Activated CD4-positive, alpha-beta T cell treated with anti-CD3 and anti-CD28 coated beads for 36 hours (primary cell): Measurements from ENCODE around the gene PKIB. TPM values are rescaled to one million over a fixed set of nuclear protein-coding genes. Genes with fewer than 3 reads are reported as not detected.

Source experiments
- ATAC-seq: fragments of 200-7000 bp; cut with Tn5 transposase; one replicate; pipeline ENCODE4 v1.10.0; 2021; ENCODE audit warnings: mild to moderate bottlenecking, moderate library complexity
- CTCF ChIA-PET: fragments of 350-600 bp; sonication (Branson Sonifier 250); formaldehyde crosslinking; loops from one replicate; lab custom pipeline; 2021; ENCODE audit warnings: antibody characterized with exemption; lab: Charles Lee
- POLR2A ChIA-PET: fragments of 350-600 bp; sonication (Branson Sonifier 250); formaldehyde crosslinking; loops from one replicate; lab custom pipeline; 2021; ENCODE audit warnings: antibody characterized with exemption, inconsistent platforms; lab: Charles Lee
- DNase-seq: peaks from one replicate; pipeline ENCODE4 v3.0.0-alpha.2; 2020
- H3K27ac Mint-ChIP-seq: one replicate; pipeline ENCODE4 v1.8.0; 2021; ENCODE audit warnings: mixed read lengths
- H3K27me3 Mint-ChIP-seq: one replicate; pipeline ENCODE4 v1.8.0; 2021; ENCODE audit warnings: mixed read lengths
- H3K36me3 Mint-ChIP-seq: one replicate; pipeline ENCODE4 v1.8.0; 2021; ENCODE audit warnings: low read depth, mixed read lengths
- H3K4me1 Mint-ChIP-seq: one replicate; pipeline ENCODE4 v1.8.0; 2021; ENCODE audit warnings: mixed read lengths
- H3K4me3 Mint-ChIP-seq: one replicate; pipeline ENCODE4 v1.8.0; 2021; ENCODE audit warnings: mild to moderate bottlenecking, moderate library complexity, mixed read lengths
- H3K9me3 Mint-ChIP-seq: one replicate; pipeline ENCODE4 v1.8.0; 2021; ENCODE audit warnings: low read depth, mixed read lengths
- intact Hi-C, 2 experiments: fragments of 100-400 bp; cut with DNase I in 1 of 2; cut with micrococcal nuclease in 1 of 2; formaldehyde crosslinking; loops; one replicate each; pipeline versions ENCODE4 v1.14.2 to v1.15.1; 2022 to 2024; cut with DNase I, micrococcal nuclease
- total RNA-seq, 2 experiments: library from RNA; stranded (reverse); gene quantifications; one replicate each; pipeline ENCODE4 v1.2.3, GENCODE V29; 2021

PKIB gene, protein sequence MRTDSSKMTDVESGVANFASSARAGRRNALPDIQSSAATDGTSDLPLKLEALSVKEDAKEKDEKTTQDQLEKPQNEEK
- 1 to 10 TPM; 2.5 to 3.1 TPM for total RNA-seq

DNA sequence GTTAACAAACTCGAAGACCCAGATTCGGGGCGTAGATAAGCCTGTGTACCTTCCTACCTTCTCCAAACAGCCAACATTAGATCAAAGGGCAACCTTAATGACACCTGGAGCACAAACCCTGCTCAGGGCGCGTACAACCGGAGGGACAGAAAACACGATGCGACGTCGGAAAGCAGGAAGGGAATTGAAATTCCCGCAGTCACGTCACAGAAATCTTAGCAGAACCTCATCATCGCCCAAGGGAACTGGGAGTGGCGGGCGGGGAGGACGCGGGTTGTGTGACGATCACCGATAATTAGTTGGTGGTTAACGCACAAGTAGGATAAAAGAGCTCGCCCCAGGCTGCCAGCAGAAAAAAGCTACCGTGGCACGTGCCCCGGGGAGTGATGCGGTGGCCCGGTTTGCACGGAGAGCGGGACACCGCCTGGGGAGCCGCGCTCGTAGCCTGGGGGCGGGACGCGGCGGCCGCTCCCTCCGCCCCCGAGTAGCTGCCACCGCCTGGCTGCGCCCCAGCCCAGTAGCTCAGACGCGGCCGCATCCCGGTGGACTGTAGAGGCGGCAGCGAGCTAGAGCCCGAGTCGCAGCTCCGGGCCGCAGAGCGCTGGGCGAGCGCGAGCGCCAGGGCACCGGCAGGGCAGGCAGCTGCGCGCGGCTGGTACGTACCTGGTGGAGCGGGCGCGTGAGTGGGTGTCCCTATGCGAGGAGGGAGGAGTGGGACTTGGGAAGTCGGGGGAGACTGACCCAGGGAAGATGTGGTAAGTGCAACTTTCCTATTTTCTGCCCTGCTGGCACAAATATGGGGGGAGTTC lies at the start of gene PKIB:
Gene PKIB (plus strand): TSS at position 525 of the 809 bp plus-strand sequence. CDS start 107,390 bp downstream, outside the sequence.
- H3K27ac Mint-ChIP-seq, result peak within 1 kb of the TSS; percentile 64
- intact Hi-C loops, result loop anchor here in 1 of 2 experiments (2.0 kb wide), 1 partner anchor 179 kb away; the partner anchor contains the start of gene SMPDL3A
- no peaks in the 10 kb centered on the region for H3K36me3 Mint-ChIP-seq
- H3K27me3 Mint-ChIP-seq, result peaks cover 40% of the 10 kb centered on the region
- POLR2A ChIA-PET, result no interaction called here
- no peaks in the 10 kb centered on the region for H3K9me3 Mint-ChIP-seq
- H3K4me3 Mint-ChIP-seq, result peak within 1 kb of the TSS; percentile 72
- DNase-seq, result peak; percentile 72
- CTCF ChIA-PET, result interaction anchor here (0.8 kb wide), 1 partner anchor 120 kb away, joined by 4 read pairs; no protein-coding TSS in a partner anchor
- peak; percentile 97 for ATAC-seq
- peaks cover 14% of the 10 kb centered on the region for H3K4me1 Mint-ChIP-seq

DNA sequence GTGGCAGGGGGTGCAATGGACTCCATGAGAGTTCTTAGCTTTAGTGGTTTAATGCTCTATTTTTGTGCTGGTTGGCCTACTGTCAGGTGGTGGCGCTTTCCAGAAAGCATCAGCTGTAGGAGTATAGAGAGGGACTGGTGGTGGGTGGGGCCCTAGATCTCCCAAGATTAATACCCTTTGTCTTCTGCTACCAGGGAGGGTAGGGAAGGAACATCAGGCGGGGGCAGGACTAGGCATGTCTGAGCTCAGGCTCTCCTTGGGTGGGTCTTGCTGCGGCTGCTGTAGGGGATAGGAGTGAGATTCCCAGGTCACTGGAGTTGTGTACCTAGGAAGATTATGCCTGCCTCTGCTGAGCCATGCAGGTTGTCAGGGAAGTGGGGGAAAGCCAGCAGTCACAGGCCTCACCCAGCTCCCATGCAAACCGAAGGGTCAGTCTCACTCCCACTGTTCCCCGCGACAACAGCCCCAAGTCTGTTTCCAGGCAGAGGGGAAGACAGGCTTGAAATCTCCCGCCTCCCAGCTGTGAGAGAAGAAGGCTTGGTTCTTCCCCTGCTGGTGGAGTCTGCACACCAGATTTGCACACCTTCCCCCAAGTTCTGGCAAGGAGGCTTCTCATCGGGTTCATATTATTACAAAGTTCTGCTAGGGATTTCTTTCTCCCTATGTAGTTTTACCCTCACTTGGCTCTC lies 46.7 kb upstream of the PKIB start:
- peaks cover 16% of the 10 kb centered on the region for H3K9me3 Mint-ChIP-seq
- ATAC-seq (no peak), DNase-seq (no peak)
- H3K36me3 Mint-ChIP-seq, result no peaks in the 10 kb centered on the region
- no peak overlapping the region for H3K27ac Mint-ChIP-seq
- intact Hi-C loops, result no loop called here
- no peaks in the 10 kb centered on the region for H3K4me1 Mint-ChIP-seq
- no peak overlapping the region for H3K4me3 Mint-ChIP-seq
- CTCF ChIA-PET, result no interaction called here
- H3K27me3 Mint-ChIP-seq, result no peaks in the 10 kb centered on the region
- POLR2A ChIA-PET, result interaction anchor here (0.6 kb wide), 1 partner anchor 586 kb away, joined by 5 read pairs; no protein-coding TSS in a partner anchor

DNA sequence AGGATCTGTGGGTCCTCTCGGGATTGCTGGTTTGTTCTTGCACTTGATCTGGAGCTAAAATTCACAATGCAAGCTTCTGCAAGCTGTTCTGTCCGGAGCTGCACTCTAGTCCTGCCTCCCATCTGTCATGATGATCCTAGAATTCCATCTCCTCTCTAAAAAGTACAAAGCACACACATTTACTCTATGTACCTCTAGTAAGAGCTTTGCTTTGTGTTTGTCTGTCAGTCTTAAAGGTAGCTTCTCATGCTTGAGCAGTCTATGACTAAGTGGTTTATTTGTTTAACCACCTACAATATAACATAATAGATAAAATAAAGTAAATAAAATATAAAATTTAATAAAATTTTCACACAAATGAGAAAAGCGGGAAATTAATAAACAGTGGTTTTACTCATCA lies 46.0 kb upstream of the PKIB start:
- Mint-ChIP-seq H3K27ac (no peak overlapping the region), H3K4me1 (no peaks in the 10 kb centered on the region), H3K9me3 (peaks cover 12% of the 10 kb centered on the region), H3K4me3 (no peak overlapping the region), H3K36me3 (no peaks in the 10 kb centered on the region), H3K27me3 (no peaks in the 10 kb centered on the region)
- intact Hi-C loops, result no loop called here
- DNase-seq, result no peak
- ChIA-PET CTCF (no interaction called here), POLR2A (no interaction called here)
- ATAC-seq, result no peak

DNA sequence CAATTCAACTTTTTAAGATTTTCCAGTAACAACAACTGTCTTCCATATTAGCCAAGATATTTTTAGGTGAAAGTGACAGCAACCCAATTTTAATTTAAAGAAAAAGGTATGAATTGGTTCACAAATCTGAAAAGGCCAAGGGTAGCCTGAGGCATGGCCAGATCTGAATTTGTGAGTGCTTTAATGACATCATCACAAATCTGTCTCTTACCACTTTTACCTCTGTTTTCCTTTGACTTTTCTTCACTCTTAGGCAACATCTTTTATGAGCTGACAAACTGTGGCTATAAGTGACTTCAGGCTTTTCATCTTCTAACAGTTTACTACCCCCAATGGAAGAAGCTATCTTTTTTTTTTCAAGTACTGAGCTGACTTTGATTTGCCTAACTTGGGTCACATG lies 44.5 kb upstream of the PKIB start:
- ATAC-seq, result no peak
- ChIA-PET POLR2A (no interaction called here), CTCF (no interaction called here)
- Mint-ChIP-seq H3K9me3 (peaks cover 12% of the 10 kb centered on the region), H3K27ac (no peak overlapping the region), H3K4me1 (no peaks in the 10 kb centered on the region), H3K27me3 (no peaks in the 10 kb centered on the region), H3K4me3 (no peak overlapping the region), H3K36me3 (no peaks in the 10 kb centered on the region)
- no peak for DNase-seq
- intact Hi-C loops, result no loop called here

DNA sequence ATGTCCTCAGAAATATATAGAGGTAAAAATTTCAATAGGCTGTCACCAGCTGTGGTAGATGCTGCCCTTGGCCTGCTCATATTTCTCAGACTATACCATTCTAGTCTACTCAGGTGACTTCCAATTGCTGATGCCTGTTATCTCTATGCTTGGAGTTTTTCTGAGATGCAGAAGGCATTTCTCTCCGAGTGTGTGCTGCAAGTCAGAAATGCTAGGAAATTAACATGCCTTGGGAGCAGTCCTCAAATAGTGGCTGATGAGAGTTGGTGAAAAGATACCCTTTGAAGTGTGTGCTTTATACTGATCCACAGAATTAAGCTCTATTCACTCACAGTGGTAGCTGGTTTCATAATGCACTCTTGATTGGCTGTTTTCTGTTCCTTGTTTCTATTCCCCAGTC lies 43.2 kb upstream of the PKIB start:
- H3K4me1 Mint-ChIP-seq, result peaks cover 2% of the 10 kb centered on the region
- H3K4me3 Mint-ChIP-seq, result no peak overlapping the region
- H3K9me3 Mint-ChIP-seq, result peaks cover 9% of the 10 kb centered on the region
- H3K27me3 Mint-ChIP-seq, result peaks cover 2% of the 10 kb centered on the region
- intact Hi-C loops, result no loop called here
- no peak overlapping the region for H3K27ac Mint-ChIP-seq
- CTCF ChIA-PET, result no interaction called here
- no peak for DNase-seq
- POLR2A ChIA-PET, result no interaction called here
- no peak for ATAC-seq
- no peaks in the 10 kb centered on the region for H3K36me3 Mint-ChIP-seq

DNA sequence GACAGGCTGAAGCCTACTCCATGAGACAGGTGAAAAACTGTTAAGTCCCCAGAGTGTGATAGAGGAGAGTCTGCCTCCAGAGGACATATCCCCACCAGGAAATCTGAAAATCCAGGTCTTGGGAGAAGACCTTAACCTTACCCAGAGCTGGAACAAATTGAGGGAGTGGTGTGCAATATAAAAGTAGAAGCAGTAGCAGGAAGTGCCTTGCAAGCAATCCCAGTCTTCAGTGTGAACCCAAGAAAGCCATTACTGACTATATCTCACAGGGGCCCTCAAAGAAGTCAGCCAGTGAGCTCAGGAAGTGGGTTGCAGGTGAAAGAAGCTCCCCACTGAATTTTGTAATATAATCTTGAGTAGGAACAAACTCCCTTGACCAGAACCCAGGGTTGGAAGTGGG lies 41.9 kb upstream of the PKIB start:
- H3K36me3 Mint-ChIP-seq, result no peaks in the 10 kb centered on the region
- H3K4me1 Mint-ChIP-seq, result peaks cover 2% of the 10 kb centered on the region
- H3K27ac Mint-ChIP-seq, result no peak overlapping the region
- intact Hi-C loops, result no loop called here
- DNase-seq (no peak), ATAC-seq (no peak)
- H3K4me3 Mint-ChIP-seq, result no peak overlapping the region
- POLR2A ChIA-PET, result no interaction called here
- peaks cover 4% of the 10 kb centered on the region for H3K9me3 Mint-ChIP-seq
- CTCF ChIA-PET, result no interaction called here
- peaks cover 2% of the 10 kb centered on the region for H3K27me3 Mint-ChIP-seq

DNA sequence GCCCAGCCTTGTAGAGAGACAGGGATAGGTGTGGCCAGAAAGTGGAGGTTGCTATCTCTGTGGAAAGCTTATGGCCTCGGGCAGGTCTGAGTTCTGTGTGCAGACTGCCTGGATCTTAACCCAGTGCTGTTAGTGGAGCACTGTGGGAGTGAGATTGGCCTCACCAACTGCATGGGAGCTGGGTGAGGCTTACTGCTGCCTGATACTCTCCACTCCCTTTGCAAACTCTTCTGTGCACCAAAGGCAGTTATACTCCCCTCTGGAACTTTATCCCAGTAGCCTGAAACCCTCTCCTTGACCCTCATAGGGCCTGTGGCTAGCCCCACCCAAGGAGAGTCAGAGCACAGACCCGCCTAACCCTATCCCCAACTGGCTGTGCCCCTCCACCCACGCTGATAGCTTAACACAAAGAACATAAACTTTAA lies 41.4 kb upstream of the PKIB start:
- H3K27ac Mint-ChIP-seq, result no peak overlapping the region
- H3K9me3 Mint-ChIP-seq, result peaks cover 4% of the 10 kb centered on the region
- ATAC-seq (no peak), DNase-seq (no peak)
- H3K36me3 Mint-ChIP-seq, result no peaks in the 10 kb centered on the region
- H3K4me1 Mint-ChIP-seq, result peaks cover 2% of the 10 kb centered on the region
- CTCF ChIA-PET, result no interaction called here
- no peak overlapping the region for H3K4me3 Mint-ChIP-seq
- peaks cover 2% of the 10 kb centered on the region for H3K27me3 Mint-ChIP-seq
- POLR2A ChIA-PET, result no interaction called here
- intact Hi-C loops, result no loop called here

DNA sequence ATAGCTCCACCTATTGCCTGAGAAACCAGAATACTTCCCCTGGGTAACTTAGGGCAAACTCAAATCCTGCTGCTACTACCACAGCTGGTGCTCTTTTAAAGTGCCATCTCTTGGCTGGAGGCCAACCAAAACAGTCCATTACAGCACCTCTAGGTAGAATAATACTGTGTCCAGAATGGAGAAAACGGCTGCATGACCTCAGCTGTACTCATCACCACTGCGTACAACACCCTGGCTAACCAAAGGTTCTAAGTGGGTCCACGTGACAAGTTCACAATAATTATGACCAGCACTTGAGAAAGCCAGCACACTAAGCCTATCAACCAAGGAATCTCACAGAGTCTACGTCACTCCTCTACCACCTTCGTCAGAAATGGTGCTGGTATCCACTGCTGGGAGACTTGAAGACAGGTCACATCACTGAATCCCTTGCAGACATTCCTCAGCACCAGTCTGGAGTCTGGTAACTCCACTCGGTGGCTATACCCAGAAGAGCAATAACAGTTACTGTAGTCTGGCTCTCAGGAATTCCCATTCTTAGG lies 40.9 kb upstream of the PKIB start:
- ChIA-PET CTCF (no interaction called here), POLR2A (no interaction called here)
- Mint-ChIP-seq H3K4me3 (no peak overlapping the region), H3K4me1 (peaks cover 2% of the 10 kb centered on the region), H3K36me3 (no peaks in the 10 kb centered on the region), H3K27me3 (peaks cover 2% of the 10 kb centered on the region), H3K9me3 (peaks cover 4% of the 10 kb centered on the region), H3K27ac (no peak overlapping the region)
- ATAC-seq (no peak), DNase-seq (no peak)
- intact Hi-C loops, result no loop called here

DNA sequence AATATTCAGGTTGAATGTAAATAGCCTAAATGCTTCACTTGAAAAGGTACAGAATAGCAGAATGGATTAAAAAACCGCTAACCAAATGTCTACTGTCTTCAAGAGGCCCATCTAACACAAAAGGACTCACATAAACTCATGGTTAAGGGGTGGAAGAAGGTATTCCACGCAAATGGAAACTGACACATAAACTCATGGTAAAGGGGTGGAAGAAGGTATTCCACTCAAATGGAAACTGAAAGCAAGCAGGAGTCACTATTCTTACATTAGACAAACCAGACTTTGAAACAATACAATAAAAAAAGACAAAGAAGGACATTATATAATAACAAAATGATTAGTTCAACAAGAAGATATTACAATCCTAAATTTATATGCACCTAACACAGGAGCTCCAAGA lies 38.3 kb upstream of the PKIB start:
- Mint-ChIP-seq H3K27ac (no peak overlapping the region), H3K36me3 (no peaks in the 10 kb centered on the region), H3K9me3 (peaks cover 15% of the 10 kb centered on the region), H3K27me3 (peaks cover 2% of the 10 kb centered on the region), H3K4me1 (peaks cover 2% of the 10 kb centered on the region), H3K4me3 (no peak overlapping the region)
- ATAC-seq, result no peak
- CTCF ChIA-PET, result interaction anchor here (1.5 kb wide), 1 partner anchor 30 kb away, joined by 5 read pairs; no protein-coding TSS in a partner anchor
- intact Hi-C loops, result no loop called here
- POLR2A ChIA-PET, result no interaction called here
- DNase-seq, result no peak

DNA sequence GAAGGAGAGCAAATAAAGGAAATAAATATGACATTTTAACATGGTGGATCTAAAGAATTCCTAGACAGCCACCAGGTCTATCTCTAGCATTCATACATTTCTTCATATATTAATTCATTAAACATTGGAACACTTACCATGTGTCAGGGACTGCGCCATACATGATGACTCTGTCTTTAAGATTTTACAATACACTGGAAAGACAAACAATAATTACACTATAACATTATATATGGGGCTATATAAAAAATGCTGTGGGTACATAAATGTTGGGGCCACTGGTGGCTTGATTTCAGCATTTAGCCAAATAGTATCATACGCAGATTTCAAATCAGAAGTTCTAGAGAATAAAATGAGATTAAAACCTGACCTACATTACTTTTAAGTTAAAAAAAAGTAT lies 33.3 kb upstream of the PKIB start:
- ChIA-PET POLR2A (no interaction called here), CTCF (no interaction called here)
- Mint-ChIP-seq H3K36me3 (no peaks in the 10 kb centered on the region), H3K9me3 (peaks cover 25% of the 10 kb centered on the region), H3K27me3 (peaks cover under 1% of the 10 kb centered on the region), H3K4me3 (no peak overlapping the region), H3K4me1 (peaks cover under 1% of the 10 kb centered on the region), H3K27ac (no peak overlapping the region)
- intact Hi-C loops, result no loop called here
- no peak for ATAC-seq
- no peak for DNase-seq

DNA sequence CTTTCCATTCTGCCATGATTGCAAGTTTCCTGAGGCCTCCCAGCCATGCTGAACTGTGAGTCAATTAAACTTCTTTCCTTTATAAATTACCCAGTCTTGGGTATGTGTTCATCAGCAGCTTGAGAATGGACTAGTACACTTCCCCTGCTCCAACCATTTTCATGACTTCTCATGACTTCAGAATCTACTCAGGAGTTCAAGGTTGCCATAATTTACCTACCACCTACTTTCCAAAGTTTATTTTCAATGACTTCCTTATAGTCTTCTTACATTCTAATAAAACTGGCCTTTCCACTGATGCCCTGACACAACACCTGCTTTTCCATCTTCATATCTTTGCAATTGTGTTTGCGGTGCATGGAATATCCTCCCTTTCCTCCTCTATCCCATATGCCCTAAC lies 31.2 kb upstream of the PKIB start:
- ATAC-seq (no peak), DNase-seq (no peak)
- no peaks in the 10 kb centered on the region for H3K4me1 Mint-ChIP-seq
- ChIA-PET CTCF (no interaction called here), POLR2A (no interaction called here)
- no peaks in the 10 kb centered on the region for H3K27me3 Mint-ChIP-seq
- no peak overlapping the region for H3K4me3 Mint-ChIP-seq
- intact Hi-C loops, result no loop called here
- peaks cover 23% of the 10 kb centered on the region for H3K9me3 Mint-ChIP-seq
- H3K27ac Mint-ChIP-seq, result no peak overlapping the region
- no peaks in the 10 kb centered on the region for H3K36me3 Mint-ChIP-seq
